NCI-H2196 treated with DMSO at 0.1 percent for 48 hours (cell line): ENCODE data around the gene REC8.

ENCODE experiments used
- DNase-seq: peaks from one replicate; lab custom pipeline; 2025; ENCODE audit not compliant: unreplicated experiment; lab: John Stamatoyannopoulos, UW

REC8 gene

GRCh38 chr14:24224618-24225071 lies 52.8 kb downstream of the REC8 start:
- no peak for DNase-seq

- DNase-seq: no peak
Measured at GRCh38 chr14:24226473-24226872, 54.6 kb downstream of the REC8 start.

- no peak for DNase-seq
Measured at GRCh38 chr14:24228902-24229301, 57.0 kb downstream of the REC8 start.
